Neural progenitor cell (in vitro differentiated cells): Measurements from ENCODE around the gene FANCD2. TPM values are rescaled to one million over a fixed set of nuclear protein-coding genes. Genes with fewer than 3 reads are reported as not detected.
"Not testable (repeated sequence)": the region's sequence is repeated elsewhere in the genome, so short reads cannot be mapped to it uniquely, and the experiment has no call there.

Experiments used
- DNase-seq: peaks from one replicate; pipeline ENCODE4 v3.0.0-alpha.2; 2016; ENCODE audit warnings: low spot score
- H2AFZ ChIP-seq: fragments of 200-600 bp; sonication (generic); replicated peaks from 2 replicates; pipeline ENCODE4 v1.6.1; 2016; ENCODE audit warnings: antibody characterized with exemption
- H3F3A ChIP-seq: fragments of 200-600 bp; sonication (generic); 2 replicates; pipeline ENCODE4 v1.6.1; 2016; ENCODE audit warnings: antibody characterized with exemption, low read depth
- H3K27ac ChIP-seq: fragments of 200-600 bp; sonication (generic); 2 replicates; pipeline ENCODE4 v1.5.1; 2016; ENCODE audit warnings: mild to moderate bottlenecking
- H3K27me3 ChIP-seq: fragments of 200-600 bp; sonication (generic); 2 replicates; pipeline ENCODE4 v1.6.1; 2016; ENCODE audit warnings: mild to moderate bottlenecking, moderate library complexity
- H3K36me3 ChIP-seq: fragments of 200-600 bp; sonication (generic); 2 replicates; pipeline ENCODE4 v1.5.1; 2016
- H3K4me1 ChIP-seq: fragments of 200-600 bp; sonication (generic); 2 replicates; pipeline ENCODE4 v1.6.1; 2016; ENCODE audit warnings: mixed run types
- H3K4me2 ChIP-seq: fragments of 200-600 bp; sonication (generic); 2 replicates; pipeline ENCODE4 v1.6.1; 2016
- H3K4me3 ChIP-seq: fragments of 200-600 bp; sonication (generic); 2 replicates; pipeline ENCODE4 v1.5.1; 2016
- H3K79me2 ChIP-seq: fragments of 200-600 bp; sonication (generic); 2 replicates; pipeline ENCODE4 v1.6.1; 2016; ENCODE audit warnings: low read depth
- H3K9ac ChIP-seq: fragments of 200-600 bp; sonication (generic); 2 replicates; pipeline ENCODE4 v1.6.1; 2016
- H3K9me3 ChIP-seq: fragments of 200-600 bp; sonication (generic); 2 replicates; pipeline ENCODE4 v1.5.1; 2016; ENCODE audit warnings: low read depth
- H4K20me1 ChIP-seq: fragments of 200-600 bp; sonication (generic); 2 replicates; pipeline ENCODE4 v1.6.1; 2016; ENCODE audit warnings: low read depth
- H3K27ac Mint-ChIP-seq: 3 replicates; pipeline ENCODE4 v1.8.0; 2021; ENCODE audit warnings: mixed read lengths
- H3K27me3 Mint-ChIP-seq: 2 replicates; pipeline ENCODE4 v1.8.0; 2022; ENCODE audit warnings: low read depth, mild to moderate bottlenecking, inconsistent platforms, moderate library complexity, mixed read lengths; ENCODE audit not compliant: insufficient read depth
- H3K36me3 Mint-ChIP-seq: 3 replicates; pipeline ENCODE4 v1.8.0; 2021; ENCODE audit warnings: mixed read lengths
- H3K4me1 Mint-ChIP-seq: 3 replicates; pipeline ENCODE4 v1.8.0; 2021; ENCODE audit warnings: mixed read lengths
- H3K4me3 Mint-ChIP-seq: 3 replicates; pipeline ENCODE4 v1.8.0; 2021; ENCODE audit warnings: mild to moderate bottlenecking, moderate library complexity, mixed read lengths
- H3K9me3 Mint-ChIP-seq: 3 replicates; pipeline ENCODE4 v1.8.0; 2020; ENCODE audit warnings: mixed read lengths
- CTCF ChIP-seq: fragments of 200-600 bp; sonication (generic); IDR thresholded peaks from 2 replicates; pipeline ENCODE4 v1.5.1; 2017; ENCODE audit warnings: antibody characterized with exemption, mild to moderate bottlenecking
- EZH2 ChIP-seq: fragments of 200-600 bp; sonication (generic); IDR thresholded peaks from 2 replicates; pipeline ENCODE4 v1.6.1; 2017; ENCODE audit warnings: antibody characterized with exemption, mild to moderate bottlenecking, moderate library complexity
- EZH2phosphoT487 ChIP-seq: fragments of 200-600 bp; sonication (generic); IDR thresholded peaks from 2 replicates; pipeline ENCODE4 v1.6.1; 2017; ENCODE audit warnings: antibody characterized with exemption
- total RNA-seq: library from RNA; depleted of rRNA; stranded (reverse); fragments of >200 nt; gene quantifications from 2 replicates; pipeline ENCODE4 v1.2.3, GENCODE V29; 2015; ENCODE audit warnings: low replicate concordance

The FANCD2 gene
- total RNA-seq, 1 donor from 2014 or later = 117 TPM

DNA sequence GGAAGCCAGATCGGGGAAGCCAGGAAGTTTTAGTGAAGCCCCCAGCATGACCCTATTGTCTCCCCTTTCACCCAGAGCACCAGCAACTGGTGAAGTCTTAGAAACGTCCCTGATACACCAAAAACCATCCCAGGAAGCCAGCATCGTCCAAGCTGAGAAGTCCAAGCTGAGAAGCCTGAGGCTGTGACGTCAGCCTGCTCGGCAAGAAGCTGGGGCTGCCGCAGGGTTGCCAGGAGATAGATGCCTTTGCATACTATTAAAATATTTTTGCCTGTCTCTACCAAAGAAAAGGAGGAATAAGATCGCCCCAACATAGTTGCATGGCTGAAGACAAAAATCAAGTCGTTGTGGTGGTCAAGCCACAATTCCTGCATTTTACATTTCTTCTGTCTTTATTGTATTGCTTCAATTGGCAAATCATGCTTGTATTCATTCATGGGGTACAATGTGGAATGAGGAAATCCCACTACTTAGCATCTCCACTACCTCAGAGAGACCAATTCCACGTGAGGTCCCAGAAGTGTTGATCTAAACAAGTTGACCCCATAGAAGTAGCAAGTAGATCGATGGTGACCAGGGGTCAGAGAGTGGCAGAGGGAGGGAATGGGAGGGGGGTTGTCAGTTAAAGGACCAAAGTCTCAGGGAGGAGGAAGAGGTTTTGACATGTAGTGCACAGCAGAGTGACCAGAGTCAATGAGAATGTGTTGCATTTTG, 20.0 kb upstream of the FANCD2 start:
- Histone ChIP-seq H3K4me1 (peaks cover 4% of the 10 kb centered on the region), H3K27ac (no peak overlapping the region), H3K9ac (no peak overlapping the region), H3F3A (peaks cover 19% of the 10 kb centered on the region), H3K27me3 (peaks cover 8% of the 10 kb centered on the region), H3K79me2 (peaks cover 2% of the 10 kb centered on the region), H3K9me3 (no peaks in the 10 kb centered on the region), H3K36me3 (no peaks in the 10 kb centered on the region), H4K20me1 (peaks cover 43% of the 10 kb centered on the region), H2AFZ (no peak overlapping the region), H3K4me2 (no peak overlapping the region), H3K4me3 (no peak overlapping the region)
- TF ChIP-seq EZH2 (no peak), CTCF (no peak), EZH2phosphoT487 (no peak)
- H3K4me3 Mint-ChIP-seq = no peak overlapping the region
- H3K4me1 Mint-ChIP-seq = peaks cover 14% of the 10 kb centered on the region
- peaks cover 12% of the 10 kb centered on the region for H3K36me3 Mint-ChIP-seq
- no peaks in the 10 kb centered on the region for H3K27me3 Mint-ChIP-seq
- no peak for DNase-seq
- H3K27ac Mint-ChIP-seq = no peak overlapping the region
- H3K9me3 Mint-ChIP-seq = no peaks in the 10 kb centered on the region

- Histone ChIP-seq H3F3A (peaks cover 19% of the 10 kb centered on the region), H3K9ac (no peak overlapping the region), H3K36me3 (no peaks in the 10 kb centered on the region), H3K4me3 (no peak overlapping the region), H3K4me2 (no peak overlapping the region), H4K20me1 (peaks cover 49% of the 10 kb centered on the region), H2AFZ (no peak overlapping the region), H3K9me3 (no peaks in the 10 kb centered on the region), H3K79me2 (peaks cover 2% of the 10 kb centered on the region), H3K27me3 (peaks cover 13% of the 10 kb centered on the region), H3K4me1 (peaks cover 7% of the 10 kb centered on the region), H3K27ac (no peak overlapping the region)
- no peak for DNase-seq
- TF ChIP-seq EZH2phosphoT487 = no peak
- no peak for TF ChIP-seq CTCF
- TF ChIP-seq EZH2 = no peak
- peaks cover 9% of the 10 kb centered on the region for H3K36me3 Mint-ChIP-seq
- H3K27me3 Mint-ChIP-seq = peaks cover under 1% of the 10 kb centered on the region
- H3K27ac Mint-ChIP-seq = no peak overlapping the region
- H3K4me3 Mint-ChIP-seq = no peak overlapping the region
- H3K9me3 Mint-ChIP-seq = no peaks in the 10 kb centered on the region
- peaks cover 15% of the 10 kb centered on the region for H3K4me1 Mint-ChIP-seq
These were observed 19.5 kb upstream of the FANCD2 start for GRCh38 chr3:10006762-10007090.

DNA sequence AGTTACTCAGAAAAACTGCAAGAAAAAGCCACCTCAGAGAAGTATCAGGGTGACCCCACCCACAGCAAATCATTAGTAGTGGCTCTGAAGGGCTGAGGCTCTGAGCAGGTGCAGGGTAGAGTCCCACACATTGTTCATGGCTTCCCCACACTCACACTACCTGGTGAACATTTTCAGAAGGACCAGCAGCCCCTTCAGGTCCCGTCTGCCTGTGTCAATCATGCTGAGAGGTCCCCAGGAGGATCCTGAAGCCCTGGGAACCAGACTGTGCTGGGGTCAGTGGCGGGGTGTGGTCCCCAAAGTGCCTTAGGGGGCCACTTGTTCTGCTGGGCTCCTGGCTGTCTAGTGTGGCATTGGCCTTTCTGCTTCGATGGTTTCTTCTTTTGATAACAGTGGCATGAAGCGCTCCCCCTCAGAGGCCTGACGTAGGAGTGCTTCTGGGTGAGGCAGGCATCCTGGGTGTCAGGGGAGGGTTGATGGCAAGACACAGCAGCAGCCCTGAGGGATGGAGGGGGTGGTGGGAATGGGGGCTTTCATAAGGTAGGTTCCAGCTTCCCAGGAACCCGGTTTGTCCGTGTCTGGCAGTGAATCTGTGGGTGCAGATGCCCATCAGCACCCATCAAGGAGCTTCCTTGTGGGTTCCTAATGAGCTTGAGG, 19.0 kb upstream of the FANCD2 start:
- H2AFZ ChIP-seq = no peak overlapping the region
- Mint-ChIP-seq H3K4me3 (no peak overlapping the region), H3K9me3 (no peaks in the 10 kb centered on the region), H3K36me3 (peaks cover 9% of the 10 kb centered on the region), H3K27me3 (peaks cover 5% of the 10 kb centered on the region), H3K27ac (no peak overlapping the region), H3K4me1 (peaks cover 20% of the 10 kb centered on the region)
- no peak overlapping the region for H3K27ac ChIP-seq
- H3K4me3 ChIP-seq = no peak overlapping the region
- DNase-seq = no peak
- peaks cover 7% of the 10 kb centered on the region for H3K4me1 ChIP-seq
- H3F3A ChIP-seq = peaks cover 19% of the 10 kb centered on the region
- no peaks in the 10 kb centered on the region for H3K9me3 ChIP-seq
- TF ChIP-seq CTCF (no peak), EZH2 (no peak), EZH2phosphoT487 (no peak)
- no peak overlapping the region for H3K9ac ChIP-seq
- no peaks in the 10 kb centered on the region for H3K36me3 ChIP-seq
- H4K20me1 ChIP-seq = peaks cover 54% of the 10 kb centered on the region
- H3K4me2 ChIP-seq = no peak overlapping the region
- peaks cover 18% of the 10 kb centered on the region for H3K27me3 ChIP-seq
- H3K79me2 ChIP-seq = no peaks in the 10 kb centered on the region

GRCh38 chr3:10008216-10008587, 18.0 kb upstream of the FANCD2 start:
- H3K4me3 ChIP-seq, H3K27ac Mint-ChIP-seq: not testable (repeated sequence)

More at GRCh38 chr3:10008216-10008587, 18.0 kb upstream of the FANCD2 start:
- Histone ChIP-seq H3K4me2 (peak overlapping the region; percentile 72), H4K20me1 (peaks cover 57% of the 10 kb centered on the region), H3K27me3 (peaks cover 19% of the 10 kb centered on the region), H3F3A (peaks cover 19% of the 10 kb centered on the region)
- H3K79me2 ChIP-seq, H3K9me3 Mint-ChIP-seq, H3K4me1 ChIP-seq, H3K27ac ChIP-seq, H3K4me3 Mint-ChIP-seq, H2AFZ ChIP-seq, H3K36me3 ChIP-seq, DNase-seq, H3K27me3 Mint-ChIP-seq, H3K9ac ChIP-seq, H3K9me3 ChIP-seq: not testable (repeated sequence)
- peaks cover 10% of the 10 kb centered on the region for H3K36me3 Mint-ChIP-seq
- H3K4me1 Mint-ChIP-seq = peaks cover 21% of the 10 kb centered on the region
